ENCODE results near the gene SLC22A9.

GRCh38 chr11:63369971-63370588 is 495 bp downstream of the SLC22A9 start:
- TF ChIP-seq CTCF (IDR thresholded peaks at IDR 0.05) (no peak), POLR2A (IDR thresholded peaks at IDR 0.05) (no peak)

All from uterus (tissue), 2 donors.